ENCODE results near the gene LOXL1. TPM values are rescaled to one million over a fixed set of nuclear protein-coding genes. Genes with fewer than 3 reads are reported as not detected.

Gene LOXL1
- total RNA-seq, 1 donor from 2014 or later = 260 TPM

DNA sequence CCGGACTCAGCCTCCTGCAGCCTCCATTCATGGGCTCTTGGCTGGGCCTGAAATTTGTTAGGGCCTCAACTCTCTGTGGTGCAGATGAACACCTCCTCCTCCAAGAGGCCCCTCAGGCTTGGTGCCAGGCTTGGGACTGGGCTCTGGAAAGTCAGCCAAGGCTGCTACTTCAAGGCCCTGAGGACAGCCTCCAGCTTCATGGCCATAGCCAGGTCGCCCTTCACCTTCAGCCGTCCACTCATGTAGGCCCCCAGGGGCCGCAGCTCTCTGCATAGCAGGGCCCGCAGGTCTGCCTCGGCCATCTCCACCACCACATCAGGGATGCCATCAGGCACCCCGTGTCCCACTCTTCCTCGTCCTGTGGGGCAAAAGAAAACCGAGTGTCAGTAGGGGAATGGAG, 57.5 kb downstream of the LOXL1 start:
- no peak overlapping the region for H3K4me3 ChIP-seq
- DNase-seq (ENCODE audit: low spot score in 2 of 2) = no peak
- no peaks in the 10 kb centered on the region for H3K9me3 ChIP-seq
- H3K27ac ChIP-seq = peak overlapping the region; percentile 97 to 99
- no peaks in the 10 kb centered on the region for H3K27me3 ChIP-seq
- intact Hi-C loops (cut with DNase I) = loop anchor here (1.0 kb wide), 1 partner anchor 9 kb away; the partner anchor contains the start of gene STOML1
- H3K36me3 ChIP-seq = peaks cover 0 to 15% of the 10 kb centered on the region in 2 donors
- TF ChIP-seq CTCF (IDR thresholded peaks at IDR 0.05) = no peak
- peaks cover 25 to 45% of the 10 kb centered on the region in 2 donors for H3K4me1 ChIP-seq

GRCh38 chr15:73984208-73984979, 58.1 kb downstream of the LOXL1 start:
- Histone ChIP-seq H3K27me3 (no peaks in the 10 kb centered on the region), H3K27ac (peak overlapping the region; percentile 97 to 99), H3K4me1 (peaks cover 28 to 51% of the 10 kb centered on the region in 2 donors), H3K4me3 (no peak overlapping the region), H3K9me3 (no peaks in the 10 kb centered on the region), H3K36me3 (peaks cover 0 to 17% of the 10 kb centered on the region in 2 donors)
- DNase-seq (ENCODE audit: low spot score in 2 of 2) = no peak
- no peak for TF ChIP-seq CTCF (IDR thresholded peaks at IDR 0.05)
- intact Hi-C loops (cut with DNase I) = no loop called here

DNA sequence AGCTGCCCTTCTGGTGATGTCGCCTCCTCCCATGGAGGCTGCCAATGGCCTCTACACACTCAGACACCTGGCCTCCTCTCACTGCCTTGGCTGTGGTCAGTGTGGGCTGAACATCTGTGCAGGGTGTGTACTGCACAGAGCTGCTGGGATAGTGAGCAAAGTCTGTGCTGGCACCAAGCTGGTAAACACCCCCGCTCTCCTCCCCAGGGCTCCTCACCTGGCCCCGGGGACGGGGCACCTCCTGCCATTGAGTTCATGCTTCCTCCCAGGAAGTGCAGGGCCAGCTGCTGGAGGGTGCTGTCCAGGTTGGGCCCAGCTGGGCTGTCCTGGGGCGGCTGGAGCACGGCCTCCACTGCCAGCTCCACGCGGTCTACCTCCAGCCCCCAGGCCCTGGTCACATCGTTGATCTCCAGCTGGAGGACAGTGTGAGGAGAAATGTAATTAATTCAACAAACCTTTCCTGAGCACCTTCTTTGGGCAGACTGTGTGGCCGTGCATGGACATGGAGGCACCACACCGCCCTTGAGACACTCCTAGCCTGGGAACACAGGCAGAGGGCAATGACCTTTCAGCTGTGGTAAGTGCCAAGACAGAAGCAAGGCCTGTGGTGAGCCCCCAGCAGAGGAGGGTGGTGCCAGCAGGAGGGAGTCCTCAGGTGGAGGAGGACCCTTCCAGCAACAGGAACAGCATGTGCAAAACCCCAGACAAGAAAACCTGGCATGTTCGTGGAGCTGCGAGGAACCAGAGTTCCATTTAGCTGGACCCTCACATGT, 59.0 kb downstream of the LOXL1 start:
- Histone ChIP-seq H3K4me3 (no peak overlapping the region), H3K36me3 (peaks cover 0 to 17% of the 10 kb centered on the region in 2 donors), H3K9me3 (no peaks in the 10 kb centered on the region), H3K27me3 (no peaks in the 10 kb centered on the region), H3K27ac (peak overlapping the region; percentile 97 to 99), H3K4me1 (peaks cover 28 to 58% of the 10 kb centered on the region in 2 donors)
- intact Hi-C loops (cut with DNase I) = no loop called here
- no peak for TF ChIP-seq CTCF (IDR thresholded peaks at IDR 0.05)
- DNase-seq (ENCODE audit: low spot score in 2 of 2) = no peak

GRCh38 chr15:73986055-73986775, 60.0 kb downstream of the LOXL1 start:
- H3K27me3 ChIP-seq = no peaks in the 10 kb centered on the region
- TF ChIP-seq CTCF (IDR thresholded peaks at IDR 0.05) = no peak
- peak overlapping the region in 1 of 2 donors; percentile 97 for H3K27ac ChIP-seq
- H3K4me1 ChIP-seq = peaks cover 28 to 60% of the 10 kb centered on the region in 2 donors
- no peak overlapping the region for H3K4me3 ChIP-seq
- H3K36me3 ChIP-seq = peaks cover 0 to 17% of the 10 kb centered on the region in 2 donors
- DNase-seq (ENCODE audit: low spot score in 2 of 2) = no peak
- H3K9me3 ChIP-seq = no peaks in the 10 kb centered on the region
- intact Hi-C loops (cut with DNase I) = no loop called here

- no peak for DNase-seq (ENCODE audit: low spot score in 2 of 2)
- Histone ChIP-seq H3K27ac (peak overlapping the region in 1 of 2 donors; percentile 97), H3K4me1 (peaks cover 26 to 59% of the 10 kb centered on the region in 2 donors), H3K27me3 (no peaks in the 10 kb centered on the region), H3K4me3 (no peak overlapping the region), H3K36me3 (peaks cover 0 to 17% of the 10 kb centered on the region in 2 donors), H3K9me3 (no peaks in the 10 kb centered on the region)
- intact Hi-C loops (cut with DNase I) = no loop called here
- TF ChIP-seq CTCF (IDR thresholded peaks at IDR 0.05) = no peak
Observed at GRCh38 chr15:73986776-73987056, 60.5 kb downstream of the LOXL1 start.

All from ascending aorta (tissue), 2 donors.